SK-N-SH (cell line): ENCODE data around the gene RGS17. TPM values are rescaled to one million over a fixed set of nuclear protein-coding genes. Genes with fewer than 3 reads are reported as not detected.

Source experiments
- CTCF ChIA-PET: fragments of 300-600, 350-600 bp; formaldehyde crosslinking; extraction: SDS; loops from one replicate; lab custom pipeline; 2021; lab: Yijun Ruan, JAX
- POLR2A ChIA-PET: fragments of 350-600 bp; sonication (Branson Sonifier 250); formaldehyde crosslinking; extraction: SDS; loops from one replicate; lab custom pipeline; 2020; ENCODE audit warnings: antibody characterized with exemption, inconsistent platforms; lab: Yijun Ruan, JAX
- DNase-seq: peaks from one replicate; pipeline ENCODE4 v3.0.0; 2012
- H2AFZ ChIP-seq: fragments of 200-600 bp; sonication (generic); 2 replicates; pipeline ENCODE4 v1.8.1; 2016; ENCODE audit warnings: antibody characterized with exemption, mild to moderate bottlenecking, low read depth
- H3F3A ChIP-seq: fragments of 200-600 bp; sonication (generic); replicated peaks from 2 replicates; pipeline ENCODE3; 2016; ENCODE audit warnings: antibody characterized with exemption, mild to moderate bottlenecking; ENCODE audit not compliant: insufficient read depth
- H3K27ac ChIP-seq, 2 experiments: fragments of 200-500 bp in 1 of 2; fragments of 200-600 bp in 1 of 2; sonication (Bioruptor generic) in 1 of 2; sonication (generic), shearing (Covaris generic) in 1 of 2; 2 replicates each; pipeline versions ENCODE4 v1.5.1 to v1.6.1; 2014 to 2016; ENCODE audit warnings: low read depth in 2 of 2, inconsistent platforms in 1 of 2, low read length in 1 of 2, mild to moderate bottlenecking in 1 of 2, mixed read lengths in 1 of 2
- H3K27me3 ChIP-seq: fragments of 200-600 bp; sonication (generic), shearing (Covaris generic); 2 replicates; pipeline ENCODE4 v1.6.1; 2016; ENCODE audit warnings: mixed run types; ENCODE audit not compliant: insufficient read depth
- H3K36me3 ChIP-seq, 2 experiments: fragments of 200-500 bp in 1 of 2; fragments of 200-600 bp in 1 of 2; sonication (Bioruptor generic) in 1 of 2; sonication (generic) in 1 of 2; replicated peaks in 1 of 2; 2 replicates each; pipeline versions ENCODE3 to v1.5.1; 2014 to 2016; ENCODE audit warnings: low read length in 1 of 2, mild to moderate bottlenecking in 1 of 2; ENCODE audit not compliant: insufficient read depth in 2 of 2, control insufficient read depth in 1 of 2
- H3K4me1 ChIP-seq, 2 experiments: fragments of 200-500 bp in 1 of 2; fragments of 200-600 bp in 1 of 2; sonication (Bioruptor generic) in 1 of 2; sonication (generic), shearing (Covaris generic) in 1 of 2; 2 replicates each; pipeline versions ENCODE4 v1.5.1 to v1.6.1; 2014 to 2016; ENCODE audit warnings: low read depth in 1 of 2, low read length in 1 of 2, mixed run types in 1 of 2; ENCODE audit not compliant: insufficient read depth in 2 of 2, control insufficient read depth in 1 of 2
- H3K4me2 ChIP-seq: fragments of 200-600 bp; sonication (generic), shearing (Covaris generic); 2 replicates; pipeline ENCODE4 v1.6.1; 2017; ENCODE audit warnings: mixed run types
- H3K4me3 ChIP-seq, 2 experiments: fragments of 200-500 bp in 1 of 2; fragments of 200-600 bp in 1 of 2; sonication (Bioruptor generic) in 1 of 2; sonication (generic), shearing (Covaris generic) in 1 of 2; 2 replicates each; pipeline versions ENCODE4 v1.5.1 to v1.8.1; 2014 to 2016; ENCODE audit warnings: low read depth in 2 of 2, inconsistent platforms in 1 of 2, low read length in 1 of 2, mild to moderate bottlenecking in 1 of 2, mixed read lengths in 1 of 2, moderate library complexity in 1 of 2
- H3K79me2 ChIP-seq: fragments of 200-600 bp; sonication (generic); 2 replicates; pipeline ENCODE4 v1.8.1; 2017; ENCODE audit warnings: mild to moderate bottlenecking; ENCODE audit not compliant: insufficient read depth
- H3K9ac ChIP-seq: fragments of 200-600 bp; sonication (generic); 2 replicates; pipeline ENCODE4 v1.6.1; 2017; ENCODE audit warnings: mixed run types
- H3K9me2 ChIP-seq: fragments of 200-600 bp; sonication (generic); 2 replicates; pipeline ENCODE4 v1.6.1; 2017; ENCODE audit warnings: mixed run types
- H3K9me3 ChIP-seq: fragments of 200-600 bp; sonication (generic); 2 replicates; pipeline ENCODE4 v1.6.1; 2017; ENCODE audit warnings: mixed run types, mild to moderate bottlenecking, moderate library complexity
- H4K20me1 ChIP-seq: fragments of 200-600 bp; sonication (generic); 2 replicates; pipeline ENCODE4 v1.6.1; 2017; ENCODE audit warnings: mild to moderate bottlenecking, mixed run types; ENCODE audit not compliant: insufficient read depth
- EP300 ChIP-seq, 2 experiments: IDR thresholded peaks; 2 replicates each; pipeline versions ENCODE4 v1.4.0 to v1.6.1; 2012; ENCODE audit warnings: borderline replicate concordance in 1 of 2, low read depth in 1 of 2, low read length in 1 of 2
- EZH2phosphoT487 ChIP-seq: fragments of 200-600 bp; sonication (generic); IDR thresholded peaks from 2 replicates; pipeline ENCODE4 v1.6.1; 2017; ENCODE audit warnings: low read depth, mixed run types, mild to moderate bottlenecking, antibody characterized with exemption, moderate library complexity, borderline replicate concordance
- GABPA ChIP-seq: IDR thresholded peaks from 2 replicates; pipeline ENCODE4 v1.4.0; 2012; ENCODE audit warnings: low read depth, mild to moderate bottlenecking
- JUND ChIP-seq: IDR thresholded peaks from 2 replicates; pipeline ENCODE4 v1.4.0; 2012
- MAX ChIP-seq: IDR thresholded peaks from 2 replicates; pipeline ENCODE4 v1.4.0; 2012; ENCODE audit warnings: low read depth
- MEF2A ChIP-seq: IDR thresholded peaks from 2 replicates; pipeline ENCODE4 v1.4.0; 2012; ENCODE audit warnings: low read depth, borderline replicate concordance
- MXI1 ChIP-seq: IDR thresholded peaks from 2 replicates; pipeline ENCODE4 v1.6.1; 2012; ENCODE audit warnings: mild to moderate bottlenecking, low read depth, low read length, improper control_type of control experiment
- NFIC ChIP-seq: IDR thresholded peaks from 2 replicates; pipeline ENCODE4 v1.4.0; 2012; ENCODE audit warnings: borderline replicate concordance
- RCOR1 ChIP-seq: fragments of 150-350 bp; IDR thresholded peaks from 2 replicates; pipeline ENCODE4 v1.6.1; 2017; ENCODE audit warnings: antibody characterized with exemption, low read length
- SIN3A ChIP-seq: IDR thresholded peaks from 2 replicates; pipeline ENCODE4 v1.6.1; 2012; ENCODE audit warnings: low read depth, mild to moderate bottlenecking, low read length, moderate library complexity, borderline replicate concordance
- SMC3 ChIP-seq: IDR thresholded peaks from 2 replicates; pipeline ENCODE4 v1.6.1; 2012; ENCODE audit warnings: low read depth, low read length, improper control_type of control experiment
- ZBTB33 ChIP-seq: IDR thresholded peaks from 2 replicates; pipeline ENCODE4 v1.4.0; 2012; ENCODE audit warnings: low read depth, borderline replicate concordance
- WGBS: methylation state at CpG from one replicate; pipeline ENCODE4 v1.1.6; 2017; ENCODE audit warnings: low lambda C conversion rate; 5-methylcytosine and 5-hydroxymethylcytosine counted together
- polyA plus RNA-seq, 3 experiments: library from polyadenylated mRNA; depleted of rRNA; stranded (reverse); fragments of >200 nt; gene quantifications; 2 replicates each; pipeline ENCODE4 v1.2.3, GENCODE V29; 2012
- TF ChIP-seq, protein P1 (sequence below): fragments of 150-350 bp; IDR thresholded peaks from 2 replicates; pipeline ENCODE4 v1.6.1; 2016; ENCODE audit warnings: mild to moderate bottlenecking, low read depth, low read length
- TF ChIP-seq, protein P2 (sequence below): IDR thresholded peaks from 2 replicates; pipeline ENCODE4 v1.6.1; 2012; ENCODE audit warnings: mild to moderate bottlenecking, low read depth, low read length, moderate library complexity

RGS17 gene
- polyA plus RNA-seq, 1 of the 3 experiments (the other 2 are of a cell fraction): 1.4 TPM

DNA sequence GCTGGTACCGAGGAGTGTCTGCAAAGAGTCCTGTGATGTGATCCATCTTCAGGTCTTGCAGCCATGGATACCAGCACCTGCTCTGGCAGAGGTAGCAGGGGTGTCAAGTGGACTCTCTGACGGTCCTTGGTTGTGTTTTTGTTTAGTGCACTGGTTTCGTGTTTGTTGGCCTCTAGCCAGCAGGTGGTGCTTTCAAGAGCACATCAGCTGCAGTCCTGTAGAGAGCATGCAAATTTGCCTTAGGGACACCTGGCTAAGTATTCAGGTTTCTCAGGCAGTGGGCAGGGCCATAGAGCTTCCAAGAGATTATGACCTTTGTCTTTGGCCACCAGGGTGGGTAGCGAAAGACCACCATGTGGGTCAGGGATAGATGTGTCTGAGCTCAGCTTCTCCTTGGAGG lies 14.5 kb upstream of the RGS17 start (continued):
- TF ChIP-seq, protein P1, sequence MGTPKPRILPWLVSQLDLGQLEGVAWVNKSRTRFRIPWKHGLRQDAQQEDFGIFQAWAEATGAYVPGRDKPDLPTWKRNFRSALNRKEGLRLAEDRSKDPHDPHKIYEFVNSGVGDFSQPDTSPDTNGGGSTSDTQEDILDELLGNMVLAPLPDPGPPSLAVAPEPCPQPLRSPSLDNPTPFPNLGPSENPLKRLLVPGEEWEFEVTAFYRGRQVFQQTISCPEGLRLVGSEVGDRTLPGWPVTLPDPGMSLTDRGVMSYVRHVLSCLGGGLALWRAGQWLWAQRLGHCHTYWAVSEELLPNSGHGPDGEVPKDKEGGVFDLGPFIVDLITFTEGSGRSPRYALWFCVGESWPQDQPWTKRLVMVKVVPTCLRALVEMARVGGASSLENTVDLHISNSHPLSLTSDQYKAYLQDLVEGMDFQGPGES: no peak
- no peak for TF ChIP-seq SMC3

DNA sequence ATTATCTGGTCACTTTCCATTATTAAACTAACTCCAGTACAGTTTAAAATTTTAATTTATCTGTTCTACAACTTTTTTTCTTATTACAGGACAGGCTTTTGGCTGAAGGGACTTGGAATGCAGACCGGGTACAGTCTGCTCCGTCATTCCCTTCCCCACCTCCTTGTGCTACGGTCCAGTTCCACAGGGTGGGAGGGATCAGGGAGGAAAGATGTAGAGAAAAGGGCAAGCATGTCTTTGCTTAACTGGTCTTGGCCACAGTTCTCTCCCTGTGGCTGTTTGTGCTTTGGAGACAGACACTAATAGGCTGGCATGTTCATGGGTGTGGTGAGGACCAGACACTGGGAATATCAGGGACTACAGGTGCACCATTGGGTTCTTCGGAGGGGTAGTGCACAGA lies 12.1 kb upstream of the RGS17 start:
- Histone ChIP-seq H3K4me1 (peaks cover 0 to 11% of the 10 kb centered on the region in 2 experiments; a peak in 2 of 4 replicates), H3K4me3 (no peak overlapping the region), H3K9me3 (no peaks in the 10 kb centered on the region), H3K79me2 (no peaks in the 10 kb centered on the region), H3F3A (no peaks in the 10 kb centered on the region), H4K20me1 (no peaks in the 10 kb centered on the region), H3K27me3 (no peaks in the 10 kb centered on the region), H3K36me3 (no peaks in the 10 kb centered on the region), H3K9me2 (no peaks in the 10 kb centered on the region), H2AFZ (no peak overlapping the region), H3K27ac (no peak overlapping the region), H3K9ac (no peak overlapping the region), H3K4me2 (no peak overlapping the region)
- TF ChIP-seq, protein P2, sequence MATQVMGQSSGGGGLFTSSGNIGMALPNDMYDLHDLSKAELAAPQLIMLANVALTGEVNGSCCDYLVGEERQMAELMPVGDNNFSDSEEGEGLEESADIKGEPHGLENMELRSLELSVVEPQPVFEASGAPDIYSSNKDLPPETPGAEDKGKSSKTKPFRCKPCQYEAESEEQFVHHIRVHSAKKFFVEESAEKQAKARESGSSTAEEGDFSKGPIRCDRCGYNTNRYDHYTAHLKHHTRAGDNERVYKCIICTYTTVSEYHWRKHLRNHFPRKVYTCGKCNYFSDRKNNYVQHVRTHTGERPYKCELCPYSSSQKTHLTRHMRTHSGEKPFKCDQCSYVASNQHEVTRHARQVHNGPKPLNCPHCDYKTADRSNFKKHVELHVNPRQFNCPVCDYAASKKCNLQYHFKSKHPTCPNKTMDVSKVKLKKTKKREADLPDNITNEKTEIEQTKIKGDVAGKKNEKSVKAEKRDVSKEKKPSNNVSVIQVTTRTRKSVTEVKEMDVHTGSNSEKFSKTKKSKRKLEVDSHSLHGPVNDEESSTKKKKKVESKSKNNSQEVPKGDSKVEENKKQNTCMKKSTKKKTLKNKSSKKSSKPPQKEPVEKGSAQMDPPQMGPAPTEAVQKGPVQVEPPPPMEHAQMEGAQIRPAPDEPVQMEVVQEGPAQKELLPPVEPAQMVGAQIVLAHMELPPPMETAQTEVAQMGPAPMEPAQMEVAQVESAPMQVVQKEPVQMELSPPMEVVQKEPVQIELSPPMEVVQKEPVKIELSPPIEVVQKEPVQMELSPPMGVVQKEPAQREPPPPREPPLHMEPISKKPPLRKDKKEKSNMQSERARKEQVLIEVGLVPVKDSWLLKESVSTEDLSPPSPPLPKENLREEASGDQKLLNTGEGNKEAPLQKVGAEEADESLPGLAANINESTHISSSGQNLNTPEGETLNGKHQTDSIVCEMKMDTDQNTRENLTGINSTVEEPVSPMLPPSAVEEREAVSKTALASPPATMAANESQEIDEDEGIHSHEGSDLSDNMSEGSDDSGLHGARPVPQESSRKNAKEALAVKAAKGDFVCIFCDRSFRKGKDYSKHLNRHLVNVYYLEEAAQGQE: no peak
- TF ChIP-seq MXI1 (no peak), RCOR1 (no peak), JUND (no peak), NFIC (no peak), EP300 (IDR thresholded peaks at IDR 0.05; ENCODE audit: borderline replicate concordance in 1 of 2, low read depth in 1 of 2, low read length in 1 of 2) (no peak), MEF2A (no peak), GABPA (no peak), ZBTB33 (no peak), MAX (no peak), SIN3A (no peak), EZH2phosphoT487 (no peak)
- TF ChIP-seq, protein P1: no peak
- ChIA-PET POLR2A (no interaction called here), CTCF (no interaction called here)
- DNase-seq: no peak
- 72% methylated on average over 4 of the region's 4 CpGs for WGBS
